ENCODE results near the gene CTIF.

CTIF gene

DNA sequence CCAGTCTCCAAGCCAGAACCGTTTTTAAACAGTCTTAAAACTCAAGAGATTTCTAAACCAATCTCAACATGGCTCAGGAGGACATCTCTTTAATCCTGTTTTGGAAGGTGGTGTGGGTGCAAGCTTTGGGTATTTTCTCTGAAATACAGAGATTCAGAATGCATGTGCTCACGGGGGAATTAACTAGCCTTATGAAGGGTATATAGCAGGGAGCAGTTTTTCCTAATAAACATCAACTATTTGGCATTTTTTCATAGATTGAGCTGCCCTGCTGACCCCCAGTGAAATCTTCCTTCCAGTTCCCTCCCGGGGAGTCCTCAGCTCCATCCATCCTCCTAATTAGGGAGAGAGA, 289.3 kb downstream of the CTIF start:
- DNase-seq: no peak

DNA sequence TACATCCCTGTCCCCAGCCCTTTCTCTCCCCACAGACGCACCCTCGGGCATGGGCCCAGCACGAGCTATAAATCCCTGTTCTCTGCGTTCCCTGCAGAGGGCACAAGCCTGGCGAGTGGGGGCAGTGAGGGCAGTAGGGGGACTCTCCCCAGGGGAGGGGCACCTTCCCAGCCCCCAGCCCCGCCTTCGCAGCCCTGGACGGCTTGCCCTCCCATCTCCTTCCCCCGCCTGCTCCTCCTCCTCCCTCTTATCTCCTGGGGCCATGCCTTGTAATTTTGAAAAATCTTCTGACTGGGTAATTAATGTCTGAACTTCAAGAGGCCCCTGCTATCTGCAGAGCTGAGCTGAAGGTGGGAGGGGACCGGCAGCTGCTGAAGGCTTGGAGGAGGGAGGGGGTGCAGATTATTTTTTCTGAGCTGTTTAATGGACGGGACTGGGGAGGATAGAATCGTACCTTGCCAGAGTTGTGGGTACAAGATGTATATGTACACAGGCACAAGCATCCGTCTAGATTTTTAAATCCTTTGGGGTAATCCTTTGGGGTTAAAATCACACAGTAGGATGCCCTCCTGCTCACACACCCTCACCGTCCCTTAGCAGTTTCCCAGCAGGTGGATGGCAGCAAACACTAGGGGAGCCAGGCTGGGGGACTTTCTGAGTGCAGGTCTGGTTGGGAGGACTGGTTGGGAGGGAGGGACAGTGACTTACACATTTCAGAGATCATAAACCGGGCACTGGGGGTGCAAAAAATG, 290.0 kb downstream of the CTIF start:
- no peak for DNase-seq

DNA sequence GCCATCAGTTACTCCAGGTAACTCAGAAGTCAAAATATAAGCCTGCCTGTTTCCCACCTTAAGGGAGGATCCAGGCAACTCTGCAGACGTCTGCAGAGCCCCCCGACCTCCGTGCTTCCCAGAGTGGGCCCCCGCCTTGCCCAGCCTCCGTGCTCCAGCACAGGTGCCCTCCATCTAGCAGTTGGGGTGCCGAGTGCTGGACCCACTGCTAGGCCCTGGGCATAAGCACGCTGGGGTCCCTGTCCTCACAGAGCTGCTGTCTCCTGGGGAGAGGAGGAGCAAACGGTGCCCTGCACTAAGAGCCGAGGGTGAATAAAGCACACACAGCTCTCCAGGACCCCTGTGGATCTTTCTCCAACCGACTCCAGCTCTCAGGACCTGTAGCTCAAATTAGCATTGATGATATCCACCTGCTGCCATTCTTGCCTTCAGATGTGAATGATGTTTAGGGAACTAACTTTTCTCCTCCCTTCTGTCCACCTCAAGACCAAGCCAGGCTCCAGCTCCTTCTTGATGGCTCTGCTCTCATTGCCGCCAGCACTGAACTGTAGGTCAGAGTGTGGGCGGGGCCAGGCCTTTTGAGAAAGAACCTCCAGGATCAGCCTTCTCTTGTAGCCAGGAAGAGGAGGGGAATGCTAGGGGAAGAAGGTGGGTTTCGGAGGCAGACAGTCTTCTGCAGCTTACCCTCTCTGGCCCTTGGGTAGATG, 290.8 kb downstream of the CTIF start:
- DNase-seq: no peak

DNA sequence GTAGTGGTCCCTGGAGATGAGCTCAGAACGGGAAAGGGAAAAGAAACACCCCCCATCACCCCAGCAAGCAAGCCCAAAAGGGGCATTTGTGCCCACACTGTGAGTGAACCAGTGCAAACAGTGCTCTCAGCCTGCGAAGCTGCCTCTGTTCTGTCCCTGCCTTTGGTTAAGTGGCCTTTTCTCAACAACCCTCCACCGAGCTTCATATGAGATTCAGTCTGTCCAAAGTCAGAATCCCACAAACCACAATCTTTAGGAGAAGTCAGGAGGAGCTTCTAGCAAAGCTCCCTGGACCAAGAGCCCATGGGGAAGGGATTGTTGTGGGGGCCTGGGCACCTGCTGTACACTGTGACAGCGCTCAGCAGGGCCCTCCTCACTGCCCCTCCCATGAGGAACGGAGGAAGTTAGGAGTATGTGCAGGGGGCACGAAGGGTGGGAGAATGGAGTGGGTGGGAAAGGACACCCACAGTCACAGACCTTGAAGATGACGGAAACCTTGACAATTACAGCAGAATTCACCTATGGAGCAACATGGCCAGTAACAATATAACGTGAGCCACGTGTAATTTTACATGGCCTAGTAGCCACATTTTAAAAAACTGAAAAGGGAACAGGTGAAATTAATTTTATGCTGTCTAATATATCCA, 292.4 kb downstream of the CTIF start:
- DNase-seq: no peak

DNA sequence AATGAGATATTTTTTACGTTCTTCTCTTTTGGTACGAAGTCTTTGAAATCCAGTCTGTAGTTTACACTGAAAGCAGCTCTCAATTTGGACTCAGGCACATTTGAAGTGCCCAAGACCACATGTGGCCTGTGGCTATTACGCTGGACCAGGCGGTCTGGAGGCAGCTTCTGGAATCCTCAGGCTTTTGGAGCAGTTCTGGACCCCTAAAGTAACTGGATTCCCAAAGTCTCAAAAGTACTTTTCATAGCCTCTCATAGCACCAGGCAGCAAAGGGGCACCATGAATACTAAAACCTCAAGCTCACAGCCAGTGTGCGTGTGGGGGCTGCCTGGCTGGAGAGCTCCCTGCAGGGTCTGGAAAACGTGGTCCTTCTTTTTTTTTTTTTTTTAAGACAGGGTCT, 293.0 kb downstream of the CTIF start:
- no peak for DNase-seq

DNA sequence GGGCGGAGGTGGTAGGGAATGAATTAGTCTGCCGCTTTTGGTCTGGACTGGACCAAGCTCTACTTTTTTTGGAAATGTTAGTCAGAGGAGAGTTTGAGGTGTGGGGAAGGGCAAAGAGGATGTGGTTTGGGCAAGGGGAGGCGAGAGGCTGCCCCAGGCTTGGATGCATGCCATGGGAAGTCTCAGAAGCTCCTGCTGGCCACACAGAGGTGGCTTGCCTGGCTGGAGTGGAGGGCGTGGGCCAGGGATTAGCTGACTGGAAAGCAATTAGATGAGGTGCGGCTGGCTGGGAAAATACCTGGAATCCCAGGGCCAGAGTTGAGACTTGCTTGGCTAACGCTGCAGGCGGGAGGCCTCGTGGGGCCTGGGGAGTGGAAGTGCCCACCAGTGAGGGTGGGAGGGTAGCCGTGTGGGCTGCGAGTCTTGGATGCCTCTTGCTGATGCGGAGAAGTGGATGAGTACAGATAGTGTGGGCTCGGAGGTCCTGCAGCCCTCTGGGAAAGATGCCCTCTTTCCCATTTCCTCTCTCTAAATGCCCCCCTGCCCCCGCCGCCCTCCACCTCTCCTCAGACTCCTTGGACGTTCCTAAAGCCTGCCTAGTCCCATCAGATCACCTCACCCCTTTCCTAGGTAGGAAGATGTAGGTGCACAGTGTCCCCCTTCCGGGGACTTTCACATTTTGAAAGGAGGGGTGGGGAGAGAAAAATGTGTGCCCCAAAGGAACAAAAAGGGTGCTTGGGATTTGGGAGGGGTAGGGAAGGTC, 294.3 kb downstream of the CTIF start:
- DNase-seq: no peak

DNA sequence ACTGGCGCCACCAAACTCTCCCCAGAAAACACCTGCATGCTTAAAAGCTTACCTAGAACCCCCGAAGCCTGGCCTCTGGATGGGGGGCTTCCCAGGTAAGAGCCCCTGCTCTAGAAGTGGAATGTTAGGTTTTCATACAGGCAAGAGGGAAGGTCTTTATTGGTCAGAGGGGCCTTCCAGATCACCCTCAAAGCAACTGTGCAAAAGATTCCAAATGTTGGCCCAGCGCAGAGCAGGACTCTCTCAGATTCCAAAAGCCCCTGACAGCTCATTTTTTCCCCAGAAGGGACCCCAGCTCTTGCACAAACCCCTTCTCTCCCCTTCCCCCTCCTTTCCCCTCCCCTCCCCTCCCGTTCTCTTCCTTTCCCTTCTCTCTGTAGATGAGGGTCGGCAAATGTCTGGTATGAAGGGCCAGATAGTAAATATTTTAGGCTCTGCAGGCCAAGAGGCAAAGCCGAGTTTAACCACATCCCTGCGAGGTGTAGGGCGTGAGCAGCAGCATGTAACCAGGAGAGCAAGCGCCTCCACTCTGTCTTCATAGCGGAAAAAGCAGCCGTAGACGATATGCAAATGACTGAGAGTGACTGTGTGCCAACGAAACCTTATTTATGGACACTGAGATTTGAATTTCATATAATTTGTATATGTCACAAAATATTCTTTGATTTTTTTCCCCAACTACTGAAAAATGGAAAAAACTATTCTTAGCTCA, 295.0 kb downstream of the CTIF start:
- peak; percentile 40 for DNase-seq

DNA sequence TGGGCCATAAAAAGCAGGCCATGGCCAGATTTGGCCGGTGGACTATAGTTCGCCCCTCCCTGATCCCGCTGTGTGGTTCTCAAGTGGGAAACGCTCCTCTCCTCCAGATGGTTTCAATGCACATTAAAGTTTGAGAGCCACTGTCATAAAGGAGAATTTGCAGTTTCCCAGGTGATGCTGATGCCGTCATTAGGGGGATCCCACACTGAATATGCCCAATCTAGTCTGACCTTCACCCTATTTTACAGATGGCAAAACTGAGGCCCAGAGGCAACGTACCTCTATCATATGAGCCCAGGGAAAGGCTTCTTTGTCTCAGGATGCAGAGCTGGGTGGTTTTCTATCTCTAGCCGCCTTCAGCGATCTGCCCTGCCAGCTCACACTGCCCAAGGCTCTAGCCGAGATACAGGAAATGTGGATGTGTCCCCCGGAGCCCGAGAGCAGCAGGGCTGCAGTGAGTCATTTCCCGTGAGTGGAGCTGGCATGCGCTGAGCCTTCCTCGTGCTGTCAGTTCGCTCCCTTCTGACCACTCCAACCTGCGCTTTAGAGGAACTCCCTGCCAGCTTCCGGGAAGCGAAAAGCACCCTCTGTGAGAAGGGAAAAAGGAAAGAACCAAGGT, 295.7 kb downstream of the CTIF start:
- DNase-seq: peak; percentile 69

DNA sequence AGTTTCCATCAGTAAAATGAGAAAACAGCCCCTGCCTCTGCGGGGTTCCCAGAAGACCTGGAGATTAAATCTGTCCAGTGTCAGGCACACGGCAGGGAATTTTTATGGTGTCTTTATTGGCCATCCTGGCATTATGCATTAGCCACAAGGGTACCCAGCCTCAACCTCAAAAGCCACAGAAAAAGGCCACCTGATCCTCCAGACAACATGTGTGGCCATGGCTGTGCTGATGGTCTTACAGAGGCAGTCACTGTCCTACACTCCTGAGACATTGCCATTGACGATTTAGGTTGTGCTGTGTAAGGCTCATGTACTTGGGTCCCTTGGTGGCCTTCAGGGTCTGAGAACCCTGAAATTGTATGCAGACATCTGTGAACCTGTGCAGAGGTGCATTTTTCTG, 296.3 kb downstream of the CTIF start:
- no peak for DNase-seq

DNA sequence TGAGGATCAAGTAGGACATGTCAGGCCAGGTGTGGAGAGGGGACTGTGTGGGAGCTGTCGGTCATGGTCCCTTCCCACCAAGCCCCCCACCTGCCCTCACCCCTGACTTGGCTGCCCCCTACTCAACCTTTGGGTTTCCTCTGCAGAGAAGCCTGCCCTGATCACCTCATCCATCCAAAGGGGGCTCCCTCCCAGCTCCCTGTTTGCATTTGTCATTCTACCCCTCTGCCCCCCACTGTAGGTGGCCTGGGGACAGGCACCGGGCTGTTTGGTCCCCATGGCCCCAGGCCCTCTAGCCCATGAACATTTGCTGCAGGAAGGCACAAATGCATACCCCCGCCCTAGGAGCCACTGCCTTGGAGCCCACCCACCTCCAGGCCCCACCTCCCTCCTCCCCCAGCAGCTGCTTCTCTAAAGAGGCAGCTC, 296.9 kb downstream of the CTIF start:
- no peak for DNase-seq

DNA sequence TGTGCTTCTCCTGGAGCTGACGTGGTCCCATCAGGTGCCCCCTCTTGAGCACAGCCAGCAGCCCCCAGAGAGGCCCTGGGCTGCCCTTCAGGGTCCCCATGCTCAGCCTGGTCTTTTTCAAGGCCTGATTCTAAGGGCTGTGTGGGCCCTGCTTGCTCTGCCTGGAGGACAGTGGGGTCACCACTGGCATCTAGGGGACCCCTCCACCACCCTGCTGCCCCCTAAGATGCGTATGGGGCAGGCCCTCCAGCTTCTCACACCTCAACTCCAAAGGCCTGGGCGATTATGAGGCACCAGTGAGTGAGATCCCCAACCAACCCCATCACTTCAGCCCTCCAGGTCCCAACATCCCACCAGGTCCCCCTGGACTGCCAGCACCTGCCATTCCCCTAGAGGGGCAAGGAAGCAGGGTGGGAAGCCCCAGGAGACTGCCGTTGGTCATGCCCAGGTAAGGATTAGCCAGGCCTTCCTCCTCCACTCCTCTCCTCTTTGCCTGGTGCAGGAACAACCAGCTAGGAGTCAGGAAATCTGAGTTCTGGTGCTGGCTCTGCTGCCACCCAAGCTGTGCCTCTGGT, 297.5 kb downstream of the CTIF start:
- DNase-seq: no peak

DNA sequence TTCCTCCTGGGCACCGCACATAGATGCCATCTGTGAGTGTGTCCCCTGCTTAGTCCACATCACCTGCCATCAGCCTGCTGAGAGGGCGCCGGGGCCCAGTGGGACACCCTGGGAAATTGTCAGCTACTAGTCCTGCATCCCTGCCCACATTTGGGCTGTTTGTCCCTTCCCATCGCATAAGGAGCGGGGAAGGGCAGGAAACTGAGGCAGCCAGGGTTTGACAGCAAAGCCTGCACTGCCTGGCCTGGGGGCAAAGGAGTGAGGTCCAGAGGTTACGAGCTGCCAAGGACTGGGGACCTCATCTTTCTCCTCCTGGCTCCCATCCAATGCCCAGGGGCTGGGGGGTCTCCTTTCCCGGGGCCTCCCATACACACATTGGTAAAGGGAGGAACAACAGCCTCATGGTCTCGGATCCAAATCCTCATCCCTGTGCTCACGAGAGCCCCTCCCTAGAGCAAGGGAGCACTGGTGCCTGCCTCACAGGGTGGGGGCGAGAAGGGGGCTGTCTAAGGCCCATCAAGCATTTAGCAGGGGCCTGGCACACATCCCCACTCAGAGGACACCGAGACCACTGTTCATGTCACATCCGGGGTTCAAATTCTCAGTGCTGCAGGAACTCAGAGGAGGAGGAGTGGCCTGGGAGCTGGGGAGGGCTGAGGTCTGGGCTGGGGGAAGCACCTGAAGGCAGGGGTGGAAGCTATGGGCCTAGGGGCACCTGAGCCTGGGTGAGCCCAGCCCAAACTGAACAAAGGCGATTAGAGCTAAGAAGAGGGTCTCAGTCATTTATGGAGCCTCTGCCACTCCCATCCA, 298.2 kb downstream of the CTIF start:
- DNase-seq: no peak

DNA sequence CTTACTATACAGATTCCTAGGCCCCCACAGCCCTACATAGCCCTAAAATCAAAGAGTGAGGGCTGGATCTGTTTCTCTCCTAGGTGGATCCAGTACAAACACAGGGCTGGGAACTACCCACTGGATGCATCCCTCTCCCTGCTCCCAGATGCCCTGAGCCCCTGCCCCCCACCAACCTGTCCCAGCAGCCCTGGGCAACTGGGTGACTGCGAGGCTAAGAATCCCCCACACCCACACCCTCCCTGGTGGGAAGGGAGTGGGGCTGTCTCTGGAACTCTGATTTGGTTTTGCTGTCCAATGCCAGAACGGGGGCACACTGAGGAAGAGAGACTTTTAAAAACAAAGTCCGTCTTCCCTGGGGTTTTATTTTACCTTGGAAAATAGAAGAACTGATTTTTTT, 298.8 kb downstream of the CTIF start:
- DNase-seq: no peak

DNA sequence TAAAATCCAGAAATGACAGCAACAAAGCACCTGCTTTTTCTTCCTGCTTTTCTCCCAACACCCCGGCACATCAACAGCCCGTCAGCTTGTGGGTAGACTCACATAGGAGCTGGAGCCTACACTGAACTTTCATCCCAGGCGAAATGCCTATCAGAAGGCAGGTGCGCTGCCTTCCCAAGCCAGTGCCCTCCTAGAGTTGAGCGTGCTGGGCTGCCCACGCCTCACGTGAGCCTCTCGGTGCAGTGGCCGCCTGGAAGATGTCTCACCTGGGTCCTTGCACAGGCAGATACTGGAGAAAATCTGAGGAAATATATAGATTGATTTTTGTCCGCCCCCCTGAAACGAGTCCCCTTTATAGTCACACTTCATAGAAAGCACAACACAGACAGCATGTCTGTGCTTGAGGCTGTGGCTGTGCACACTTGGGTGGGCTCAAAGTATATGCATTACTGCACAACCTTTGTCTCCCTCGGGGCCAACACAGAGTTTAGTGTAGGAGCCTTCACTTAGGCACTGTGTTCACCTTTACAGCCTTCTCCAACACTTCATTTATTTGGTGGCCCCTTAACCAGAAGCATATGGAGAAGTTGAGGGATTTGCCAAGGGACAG, 299.4 kb downstream of the CTIF start:
- no peak for DNase-seq

DNA sequence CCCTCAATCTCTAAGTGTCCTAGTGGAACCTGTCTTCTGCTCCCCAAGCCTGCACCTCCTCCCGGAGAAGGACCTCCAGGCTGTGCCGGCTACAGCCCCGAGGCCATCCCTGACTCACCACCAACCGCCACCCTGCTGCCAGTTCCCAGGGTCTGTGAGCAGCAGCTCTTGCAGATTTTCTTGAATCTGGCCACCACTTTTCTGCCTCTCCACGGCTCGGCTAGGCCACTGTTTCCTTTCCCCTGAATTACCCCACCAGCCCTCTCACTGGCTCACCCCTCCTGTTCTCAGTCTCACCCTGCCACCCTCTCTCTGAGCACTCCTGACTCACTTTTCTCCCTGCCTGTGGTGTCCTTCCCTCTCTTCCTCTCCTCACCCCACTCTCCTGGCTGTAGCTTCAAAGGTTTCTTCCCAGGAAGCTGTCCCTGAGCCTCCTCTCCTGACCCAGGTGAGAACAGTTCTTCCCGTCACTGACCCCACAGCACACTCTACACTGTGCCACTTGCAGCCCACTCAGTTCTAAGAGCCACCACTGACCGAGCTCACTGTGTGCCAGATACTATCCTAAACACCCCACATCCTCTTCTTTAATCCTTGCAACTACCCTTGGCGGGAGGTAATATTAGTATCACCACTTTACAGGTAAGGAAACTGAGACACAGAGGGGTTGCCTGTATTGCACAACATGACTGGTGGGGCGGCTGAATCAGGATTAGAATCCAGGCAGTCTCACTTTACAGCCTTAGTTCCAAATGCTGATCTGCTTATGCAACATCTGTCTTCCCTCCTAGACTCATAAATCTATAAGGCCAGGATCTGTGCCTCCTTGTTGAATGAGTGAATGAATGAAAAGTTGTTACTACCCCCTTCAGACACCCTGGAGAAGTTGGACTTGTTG, 300.3 kb downstream of the CTIF start:
- DNase-seq: no peak

DNA sequence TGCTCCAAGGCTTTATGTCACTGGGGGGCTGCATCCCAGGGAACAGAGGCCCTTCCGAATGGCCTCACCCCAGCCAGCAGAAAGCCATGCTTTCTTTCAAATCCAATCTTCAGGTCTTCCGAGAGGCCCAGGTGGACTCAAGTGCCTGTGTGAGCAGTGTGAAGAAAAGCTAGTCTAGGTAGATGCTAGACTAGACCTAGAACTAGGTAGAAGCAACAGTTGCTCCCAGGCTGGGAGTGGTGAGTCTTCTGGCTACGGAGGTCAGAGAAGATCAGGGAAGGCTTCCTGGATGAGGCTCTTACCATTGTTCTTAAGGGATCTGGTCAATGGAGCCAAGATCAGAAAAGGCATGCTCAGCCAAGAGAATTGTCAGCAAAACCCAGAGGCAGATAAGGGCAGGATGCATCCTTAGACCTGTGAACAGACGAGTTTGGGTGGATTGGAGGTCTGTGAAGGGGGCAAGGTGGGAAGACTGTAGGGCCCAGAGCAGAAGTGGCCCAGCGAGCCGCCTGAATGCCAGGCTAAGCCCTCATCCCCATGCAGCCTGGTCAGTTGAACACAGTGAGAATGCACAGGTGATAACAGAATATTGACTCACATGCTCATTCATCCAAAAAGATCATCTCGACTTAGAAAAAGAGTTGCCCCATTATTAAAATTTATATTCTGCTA, 301.1 kb downstream of the CTIF start:
- DNase-seq: no peak

DNA sequence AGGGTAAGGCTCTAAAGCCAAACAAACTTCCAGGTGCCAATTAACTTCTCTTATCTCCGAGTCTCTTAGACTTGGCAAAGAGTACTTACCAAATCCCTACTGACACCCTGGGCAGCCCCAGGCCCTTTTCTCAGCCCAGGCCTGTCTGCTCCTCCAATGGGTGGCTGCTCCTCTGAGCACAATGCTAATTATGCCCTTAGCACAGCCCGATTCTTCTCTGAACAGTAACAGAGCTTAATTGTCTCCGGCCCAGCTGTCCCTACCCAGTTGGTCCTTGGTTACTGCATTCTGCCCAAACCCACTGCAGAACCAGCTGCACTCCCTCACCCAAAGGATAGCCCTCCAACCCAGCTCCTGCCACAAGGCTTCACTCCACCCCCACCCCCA, 301.7 kb downstream of the CTIF start:
- DNase-seq: no peak

DNA sequence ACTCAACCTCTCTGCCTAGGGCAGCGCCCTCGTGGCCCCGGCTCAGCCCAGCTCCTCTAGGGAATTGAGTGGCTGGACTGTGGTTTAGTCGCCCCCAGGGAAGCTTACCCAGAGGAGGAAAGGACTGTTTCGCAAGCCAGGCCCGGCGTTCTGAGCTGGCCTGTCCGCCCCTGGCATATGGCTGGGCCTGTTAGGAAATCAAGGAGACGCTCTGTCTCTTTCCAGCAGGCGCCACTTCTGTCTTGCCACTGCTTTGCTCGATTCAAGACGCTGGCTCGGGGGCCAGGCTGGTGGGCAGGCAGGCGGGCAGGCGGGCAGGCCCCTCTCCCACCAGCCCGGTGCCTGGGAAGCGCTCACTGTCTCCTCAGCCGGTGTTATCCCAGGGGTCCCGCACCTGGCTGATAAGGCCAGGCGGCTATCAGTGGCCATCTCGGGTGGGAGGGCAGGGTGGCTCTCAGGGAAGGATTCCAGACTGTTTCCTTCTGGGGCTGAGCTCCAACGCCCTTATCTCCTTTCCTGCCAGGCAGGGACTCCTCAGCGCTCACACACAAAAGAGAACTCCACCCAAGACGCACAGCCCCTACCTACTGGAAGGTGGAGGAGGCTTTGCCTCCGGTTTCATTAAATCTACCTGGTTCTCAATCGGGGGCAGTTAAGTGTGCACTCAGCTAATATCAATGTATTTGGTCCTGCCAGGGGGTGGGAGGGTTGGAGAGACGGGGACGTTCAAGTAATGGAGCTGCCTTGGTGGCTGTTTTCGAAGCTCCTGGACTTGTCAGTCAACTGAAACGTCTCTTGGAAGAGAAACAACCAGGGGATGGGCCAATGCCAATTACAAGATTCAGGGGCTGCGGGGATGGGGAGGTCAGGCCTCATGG, 302.8 kb downstream of the CTIF start:
- no peak for DNase-seq

All from activated T-cell treated with anti-CD3 and anti-CD28 coated beads for 4 hours (primary cell).